Activated CD4-positive, alpha-beta T cell treated with anti-CD3 and anti-CD28 coated beads, Interleukin-2, amount 10 ng/mL, durations not matched to agents 7 days and 5 days (primary cell): ENCODE data around the gene RFX8. TPM values are rescaled to one million over a fixed set of nuclear protein-coding genes. Genes with fewer than 3 reads are reported as not detected.
"Not testable (repeated sequence)": the region's sequence is repeated elsewhere in the genome, so short reads cannot be mapped to it uniquely, and the experiment has no call there.

Experiments
- CTCF ChIA-PET: fragments of 350-600 bp; sonication (Branson Sonifier 250); formaldehyde crosslinking; loops from one replicate; lab custom pipeline; 2021; ENCODE audit warnings: antibody characterized with exemption; lab: Charles Lee
- POLR2A ChIA-PET: fragments of 350-600 bp; sonication (Branson Sonifier 250); formaldehyde crosslinking; loops from one replicate; lab custom pipeline; 2021; ENCODE audit warnings: antibody characterized with exemption; lab: Charles Lee
- DNase-seq: peaks from one replicate; pipeline ENCODE4 v3.0.0-alpha.2; 2020
- H3K27ac Mint-ChIP-seq: one replicate; pipeline ENCODE4 v1.8.0; 2021; ENCODE audit warnings: mild to moderate bottlenecking, moderate library complexity, mixed read lengths
- H3K27me3 Mint-ChIP-seq: one replicate; pipeline ENCODE4 v1.8.0; 2021; ENCODE audit warnings: mixed read lengths
- H3K36me3 Mint-ChIP-seq: one replicate; pipeline ENCODE4 v1.8.0; 2021; ENCODE audit warnings: low read depth, mixed read lengths
- H3K4me1 Mint-ChIP-seq: one replicate; pipeline ENCODE4 v1.8.0; 2021; ENCODE audit warnings: mixed read lengths
- H3K4me3 Mint-ChIP-seq: one replicate; pipeline ENCODE4 v1.8.0; 2021; ENCODE audit warnings: mild to moderate bottlenecking, moderate library complexity, mixed read lengths
- H3K9me3 Mint-ChIP-seq: one replicate; pipeline ENCODE4 v1.8.0; 2021; ENCODE audit warnings: mixed read lengths
- total RNA-seq, 2 experiments: library from RNA; stranded (reverse); gene quantifications; one replicate each; pipeline ENCODE4 v1.2.3, GENCODE V29; 2021

RFX8 gene
- total RNA-seq, 2 experiments from 2014 or later = 2.1 to 2.8 TPM

GRCh38 chr2:101463911-101464641, 10.8 kb downstream of the RFX8 start:
- DNase-seq = no peak
- ChIA-PET CTCF (interaction anchor here (0.9 to 1.5 kb wide), 4 partner anchors 13 to 33 kb away, joined by 3 read pairs; no protein-coding TSS in a partner anchor), POLR2A (interaction anchor here (0.5 kb wide), 1 partner anchor 247 kb away, joined by 3 read pairs; no protein-coding TSS in a partner anchor)
- Mint-ChIP-seq H3K27ac (no peak overlapping the region), H3K4me1 (peaks cover 9% of the 10 kb centered on the region), H3K9me3 (no peaks in the 10 kb centered on the region), H3K27me3 (no peaks in the 10 kb centered on the region), H3K36me3 (peaks cover 8% of the 10 kb centered on the region), H3K4me3 (no peak overlapping the region)

GRCh38 chr2:101463421-101463820, 11.5 kb downstream of the RFX8 start:
- no peaks in the 10 kb centered on the region for H3K9me3 Mint-ChIP-seq
- peaks cover 8% of the 10 kb centered on the region for H3K36me3 Mint-ChIP-seq
- ChIA-PET POLR2A (no interaction called here), CTCF (interaction anchor here (0.9 to 1.5 kb wide), 5 partner anchors 13 to 44 kb away, joined by 3 read pairs; no protein-coding TSS in a partner anchor)
- no peak overlapping the region for H3K4me3 Mint-ChIP-seq
- no peaks in the 10 kb centered on the region for H3K27me3 Mint-ChIP-seq
- H3K27ac Mint-ChIP-seq = no peak overlapping the region
- no peak for DNase-seq
- peaks cover 9% of the 10 kb centered on the region for H3K4me1 Mint-ChIP-seq

- ChIA-PET POLR2A (no interaction called here), CTCF (interaction anchor here (1.1 kb wide), 1 partner anchor 370 kb away, joined by 3 read pairs; no protein-coding TSS in a partner anchor)
- Mint-ChIP-seq H3K4me3 (no peak overlapping the region), H3K27ac (no peak overlapping the region), H3K4me1 (peaks cover 9% of the 10 kb centered on the region), H3K36me3 (peaks cover 8% of the 10 kb centered on the region), H3K9me3 (no peaks in the 10 kb centered on the region), H3K27me3 (no peaks in the 10 kb centered on the region)
- DNase-seq = no peak
Observed at GRCh38 chr2:101461381-101461780, 13.5 kb downstream of the RFX8 start.

GRCh38 chr2:101454408-101454807, 20.5 kb downstream of the RFX8 start:
- H3K27me3 Mint-ChIP-seq, DNase-seq, H3K27ac Mint-ChIP-seq, H3K4me1 Mint-ChIP-seq, CTCF ChIA-PET, H3K9me3 Mint-ChIP-seq, H3K4me3 Mint-ChIP-seq, POLR2A ChIA-PET: not testable (repeated sequence)
- peaks cover 10% of the 10 kb centered on the region for H3K36me3 Mint-ChIP-seq

GRCh38 chr2:101450965-101451364, 23.9 kb downstream of the RFX8 start:
- POLR2A ChIA-PET = no interaction called here

GRCh38 chr2:101446869-101447268, 28.0 kb downstream of the RFX8 start:
- POLR2A ChIA-PET = no interaction called here
- Mint-ChIP-seq H3K27me3 (no peaks in the 10 kb centered on the region), H3K9me3 (peaks cover 13% of the 10 kb centered on the region), H3K36me3 (peaks cover 35% of the 10 kb centered on the region), H3K27ac (no peak overlapping the region), H3K4me1 (peaks cover 16% of the 10 kb centered on the region), H3K4me3 (no peak overlapping the region)
- CTCF ChIA-PET = interaction anchor here (1.1 to 1.2 kb wide), 2 partner anchors 92 to 171 kb away, joined by 3 read pairs; no protein-coding TSS in a partner anchor
- no peak for DNase-seq

More at GRCh38 chr2:101450965-101451364, 23.9 kb downstream of the RFX8 start:
- Mint-ChIP-seq H3K36me3 (peaks cover 18% of the 10 kb centered on the region), H3K27me3 (no peaks in the 10 kb centered on the region), H3K9me3 (peaks cover 9% of the 10 kb centered on the region), H3K27ac (no peak overlapping the region), H3K4me1 (peaks cover 9% of the 10 kb centered on the region), H3K4me3 (no peak overlapping the region)
- CTCF ChIA-PET = interaction anchor here (0.6 to 1.2 kb wide), 2 partner anchors 13 to 113 kb away, joined by 3 read pairs; no protein-coding TSS in a partner anchor
- DNase-seq = no peak

GRCh38 chr2:101442667-101443061, 32.2 kb downstream of the RFX8 start:
- Mint-ChIP-seq H3K9me3 (peaks cover 11% of the 10 kb centered on the region), H3K27ac (no peak overlapping the region), H3K4me1 (peaks cover 19% of the 10 kb centered on the region), H3K27me3 (no peaks in the 10 kb centered on the region), H3K36me3 (peaks cover 23% of the 10 kb centered on the region), H3K4me3 (no peak overlapping the region)
- DNase-seq = no peak
- CTCF ChIA-PET = interaction anchor here (0.9 kb wide), 1 partner anchor 179 kb away, joined by 4 read pairs; no protein-coding TSS in a partner anchor
- POLR2A ChIA-PET = no interaction called here

- peaks cover 18% of the 10 kb centered on the region for H3K4me1 Mint-ChIP-seq
- no peaks in the 10 kb centered on the region for H3K27me3 Mint-ChIP-seq
- peaks cover 11% of the 10 kb centered on the region for H3K9me3 Mint-ChIP-seq
- peaks cover 23% of the 10 kb centered on the region for H3K36me3 Mint-ChIP-seq
- DNase-seq = no peak
- ChIA-PET POLR2A (no interaction called here), CTCF (interaction anchor here (0.9 kb wide), 1 partner anchor 179 kb away, joined by 4 read pairs; no protein-coding TSS in a partner anchor)
- no peak overlapping the region for H3K27ac Mint-ChIP-seq
- no peak overlapping the region for H3K4me3 Mint-ChIP-seq
Observed at GRCh38 chr2:101442042-101442666, 32.8 kb downstream of the RFX8 start.

- H3K9me3 Mint-ChIP-seq = peaks cover 10% of the 10 kb centered on the region
- no peak overlapping the region for H3K4me3 Mint-ChIP-seq
- H3K27ac Mint-ChIP-seq = no peak overlapping the region
- peaks cover 12% of the 10 kb centered on the region for H3K4me1 Mint-ChIP-seq
- peaks cover 19% of the 10 kb centered on the region for H3K36me3 Mint-ChIP-seq
- DNase-seq = no peak
- H3K27me3 Mint-ChIP-seq = no peaks in the 10 kb centered on the region
- POLR2A ChIA-PET = no interaction called here
- CTCF ChIA-PET = no interaction called here
Observed at GRCh38 chr2:101440127-101440738, 34.7 kb downstream of the RFX8 start.

GRCh38 chr2:101439716-101440115, 35.2 kb downstream of the RFX8 start:
- Mint-ChIP-seq H3K4me3 (no peak overlapping the region), H3K27me3 (no peaks in the 10 kb centered on the region), H3K36me3 (peaks cover 16% of the 10 kb centered on the region), H3K4me1 (peaks cover 12% of the 10 kb centered on the region), H3K27ac (no peak overlapping the region), H3K9me3 (peaks cover 6% of the 10 kb centered on the region)
- CTCF ChIA-PET = no interaction called here
- DNase-seq = no peak
- POLR2A ChIA-PET = no interaction called here

GRCh38 chr2:101438555-101438954, 36.4 kb downstream of the RFX8 start:
- Mint-ChIP-seq H3K4me1 (peaks cover 12% of the 10 kb centered on the region), H3K36me3 (peaks cover 11% of the 10 kb centered on the region)
- POLR2A ChIA-PET, H3K27me3 Mint-ChIP-seq, DNase-seq, H3K27ac Mint-ChIP-seq, H3K9me3 Mint-ChIP-seq, H3K4me3 Mint-ChIP-seq: not testable (repeated sequence)
- CTCF ChIA-PET = interaction anchor here (0.8 kb wide), 1 partner anchor 13 kb away, joined by 3 read pairs; no protein-coding TSS in a partner anchor

GRCh38 chr2:101435001-101435862, 39.7 kb downstream of the RFX8 start:
- DNase-seq = no peak
- H3K27ac Mint-ChIP-seq = no peak overlapping the region
- H3K36me3 Mint-ChIP-seq = no peaks in the 10 kb centered on the region
- H3K4me3 Mint-ChIP-seq = no peak overlapping the region
- H3K9me3 Mint-ChIP-seq = no peaks in the 10 kb centered on the region
- peaks cover under 1% of the 10 kb centered on the region for H3K4me1 Mint-ChIP-seq
- no peaks in the 10 kb centered on the region for H3K27me3 Mint-ChIP-seq
- ChIA-PET POLR2A (no interaction called here), CTCF (no interaction called here)
